ENCODE data around the gene THADA.

- TF ChIP-seq CTCF (IDR thresholded peaks at IDR 0.05) (no peak), POLR2A (IDR thresholded peaks at IDR 0.05) (no peak)
Measured at GRCh38 chr2:43452318-43452731, 143.5 kb downstream of the THADA start.
